HG03097 (cell line): ENCODE data around the gene ENSA.
"Not testable (repeated sequence)": the region's sequence is repeated elsewhere in the genome, so short reads cannot be mapped to it uniquely, and the experiment has no call there.

Experiments used
- ATAC-seq: cut with Tn5 transposase; IDR thresholded peaks from one replicate; pipeline ENCODE4 v1.9.1; 2021; ENCODE audit not compliant: unreplicated experiment, low FRiP score

Gene ENSA, protein sequence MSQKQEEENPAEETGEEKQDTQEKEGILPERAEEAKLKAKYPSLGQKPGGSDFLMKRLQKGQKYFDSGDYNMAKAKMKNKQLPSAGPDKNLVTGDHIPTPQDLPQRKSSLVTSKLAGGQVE

DNA sequence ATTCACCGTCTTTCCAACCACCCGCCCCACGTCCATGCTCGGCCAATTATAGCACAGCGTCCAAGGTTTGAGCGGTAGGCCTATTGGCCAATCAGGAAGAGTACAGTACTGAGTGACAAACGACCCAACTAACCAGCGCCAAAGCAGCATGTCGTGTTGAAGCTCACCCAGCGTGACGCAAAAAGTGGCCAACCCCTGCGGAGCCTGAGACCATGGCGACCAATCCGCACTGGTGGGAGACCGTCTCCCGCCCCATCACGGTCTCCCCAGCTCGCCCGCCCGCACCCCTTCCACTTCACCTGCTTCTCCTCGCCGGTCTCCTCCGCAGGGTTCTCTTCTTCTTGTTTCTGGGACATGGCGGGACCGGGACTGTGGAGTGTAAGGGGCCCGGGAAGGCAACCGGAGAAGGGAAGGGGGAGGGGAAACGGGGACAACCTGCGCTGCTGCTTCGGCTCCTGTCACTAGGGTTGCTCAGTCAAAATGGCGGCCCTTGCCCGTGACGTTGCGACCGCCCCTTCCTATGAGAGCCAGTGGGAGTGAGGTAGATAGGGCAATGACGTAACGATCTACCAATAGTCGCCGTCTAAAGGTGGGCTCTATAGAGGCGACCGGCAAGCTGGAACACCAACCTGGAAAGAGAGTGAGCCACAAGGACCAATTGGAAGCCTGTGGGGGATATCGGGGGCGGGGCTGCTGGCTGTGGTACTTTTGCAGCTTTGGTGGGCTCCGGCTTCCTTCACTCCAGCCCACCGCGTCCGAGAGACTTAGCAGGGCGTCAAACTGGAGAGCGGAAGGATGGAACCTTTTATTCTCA is at the start of gene ENSA:
TSS of gene ENSA (minus strand) at position 498 of the 814 bp plus-strand sequence. CDS start at position 356, 142 bp downstream.
- peak; percentile 88 for ATAC-seq

DNA sequence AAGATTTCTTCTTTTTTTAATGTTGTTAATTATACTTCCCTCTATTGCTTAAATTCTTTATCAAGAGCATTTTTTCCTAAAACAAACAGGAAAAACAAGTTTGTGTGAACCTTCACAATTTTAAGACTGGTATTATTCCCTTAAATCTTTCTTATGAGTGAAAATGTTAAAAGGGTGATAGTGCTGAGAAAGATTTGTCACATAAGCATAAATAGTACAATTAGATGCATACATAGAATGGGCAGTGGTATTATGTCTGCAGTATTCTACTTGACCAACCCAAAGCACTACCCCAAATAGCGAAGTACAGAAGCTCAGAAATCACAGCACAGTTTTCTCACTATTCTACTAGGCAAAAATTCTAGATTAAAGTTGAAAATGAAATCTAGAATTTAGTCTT is 49.6 kb upstream of the ENSA start:
- ATAC-seq, result no peak

DNA sequence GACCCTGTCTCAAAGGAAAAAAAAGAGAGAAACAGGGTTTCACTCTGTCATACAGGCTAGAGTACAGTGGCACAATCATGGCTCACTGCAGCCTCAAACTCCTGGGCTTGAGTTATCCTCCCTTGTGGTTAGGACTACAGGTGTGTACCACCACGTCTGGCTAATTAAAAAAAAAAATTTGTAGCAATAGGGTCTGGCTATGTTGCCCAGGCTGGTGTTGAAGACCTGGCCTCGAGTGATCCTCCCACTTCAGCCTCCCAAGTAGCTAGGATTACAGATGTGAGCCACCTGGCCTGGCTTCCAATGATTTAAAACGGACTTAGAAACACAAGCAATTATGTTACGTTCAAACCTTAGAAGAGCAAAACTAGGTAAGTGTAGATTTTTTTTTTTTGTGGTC is 45.5 kb upstream of the ENSA start:
- ATAC-seq, result no peak

- no peak for ATAC-seq
These were observed 33.9 kb upstream of the ENSA start for GRCh38 chr1:150663321-150663720.

DNA sequence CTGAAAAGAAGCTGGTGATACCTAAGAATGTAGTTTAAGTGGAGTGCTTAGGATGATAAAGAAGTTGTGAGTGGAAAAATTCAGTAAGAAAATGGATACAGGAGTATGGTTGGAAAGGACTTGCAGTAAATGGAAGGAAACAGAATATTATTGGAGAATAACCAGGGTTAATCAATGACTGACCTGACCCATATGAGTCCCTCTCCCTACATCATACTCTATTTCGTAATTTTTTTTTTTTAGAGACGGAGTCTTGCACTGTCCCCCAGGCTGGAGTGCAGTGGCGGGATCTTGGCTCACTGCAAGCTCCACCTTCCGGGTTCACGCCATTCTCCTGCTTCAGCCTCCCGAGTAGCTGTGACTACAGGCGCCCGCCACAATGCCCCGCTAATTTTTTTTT is 33.4 kb upstream of the ENSA start:
- no peak for ATAC-seq

- ATAC-seq, result no peak
These were observed 31.7 kb upstream of the ENSA start for GRCh38 chr1:150661156-150661555.

- ATAC-seq, result no peak
These were observed 31.2 kb upstream of the ENSA start for GRCh38 chr1:150660584-150660983.

DNA sequence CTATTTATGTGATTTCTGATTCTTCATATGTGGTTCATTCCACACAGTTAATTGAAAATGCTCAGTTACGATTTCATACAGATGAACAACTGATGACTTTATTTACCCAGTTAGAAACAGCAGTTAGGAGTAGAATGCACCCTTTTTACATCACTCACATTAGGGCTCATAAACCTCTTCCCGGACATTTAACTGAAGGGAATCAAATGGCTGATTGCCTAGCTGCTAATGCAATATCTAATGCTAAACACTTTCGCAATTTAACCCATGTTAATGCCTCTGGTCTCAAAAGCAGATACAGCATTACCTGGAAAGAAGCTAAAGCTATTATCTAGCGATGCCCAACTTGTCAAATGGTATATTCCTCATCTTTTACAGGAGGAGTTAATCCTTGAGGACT is 27.7 kb upstream of the ENSA start:
- ATAC-seq, result not testable (repeated sequence)

GRCh38 chr1:150654635-150655034 is 25.2 kb upstream of the ENSA start:
- not testable (repeated sequence) for ATAC-seq

- no peak for ATAC-seq
These were observed 20.8 kb upstream of the ENSA start for GRCh38 chr1:150650193-150650592.

GRCh38 chr1:150649441-150650075 is 20.1 kb upstream of the ENSA start:
- ATAC-seq, result no peak

GRCh38 chr1:150642296-150642695 is 12.9 kb upstream of the ENSA start:
- no peak for ATAC-seq

DNA sequence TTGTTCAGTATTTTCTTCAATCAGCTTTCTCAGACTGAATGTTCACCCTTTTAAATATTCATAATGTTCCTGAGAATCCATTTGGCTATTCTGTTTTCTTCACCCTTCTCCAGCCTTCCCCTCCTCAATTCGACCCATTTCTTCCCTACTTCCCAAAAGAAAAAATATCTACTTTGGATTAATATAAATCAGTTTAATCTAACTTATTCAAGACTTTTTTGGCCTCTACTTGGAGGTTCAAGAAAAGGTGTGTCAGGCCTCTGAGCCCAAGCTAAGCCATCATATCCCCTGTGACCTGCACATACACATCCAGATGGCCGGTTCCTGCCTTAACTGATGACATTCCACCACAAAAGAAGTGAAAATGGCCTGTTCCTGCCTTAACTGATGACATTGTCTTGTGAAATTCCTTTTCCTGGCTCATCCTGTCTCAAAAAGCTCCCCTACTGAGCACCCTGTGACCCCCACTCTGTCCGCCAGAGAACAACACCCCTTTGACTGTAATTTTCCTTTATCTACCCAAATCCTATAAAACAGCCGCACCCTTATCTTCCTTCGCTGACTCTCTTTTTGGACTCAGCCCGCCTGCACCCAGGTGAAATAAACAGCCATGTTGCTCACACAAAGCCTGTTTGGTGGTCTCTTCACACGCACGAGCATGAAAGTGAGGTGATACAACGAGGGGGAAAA is 11.9 kb upstream of the ENSA start:
- not testable (repeated sequence) for ATAC-seq

DNA sequence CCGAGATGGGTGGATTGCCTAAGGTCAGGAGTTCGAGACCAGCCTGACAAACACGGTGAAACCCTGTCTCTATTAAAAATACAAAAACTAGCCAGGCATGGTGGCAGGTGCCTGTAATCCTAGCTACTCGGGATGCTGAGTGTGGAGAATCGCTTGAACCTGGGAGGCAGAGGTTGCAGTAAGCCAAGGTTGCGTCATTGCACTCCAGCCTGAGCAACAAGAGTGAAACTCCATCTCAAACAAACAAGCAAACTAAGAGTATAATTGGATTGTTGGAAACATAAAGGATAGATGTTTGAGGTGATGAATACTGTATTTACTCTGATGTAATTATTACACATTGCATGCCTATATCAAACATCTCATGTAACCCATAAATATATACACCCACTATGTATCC is 9.0 kb upstream of the ENSA start:
- not testable (repeated sequence) for ATAC-seq

DNA sequence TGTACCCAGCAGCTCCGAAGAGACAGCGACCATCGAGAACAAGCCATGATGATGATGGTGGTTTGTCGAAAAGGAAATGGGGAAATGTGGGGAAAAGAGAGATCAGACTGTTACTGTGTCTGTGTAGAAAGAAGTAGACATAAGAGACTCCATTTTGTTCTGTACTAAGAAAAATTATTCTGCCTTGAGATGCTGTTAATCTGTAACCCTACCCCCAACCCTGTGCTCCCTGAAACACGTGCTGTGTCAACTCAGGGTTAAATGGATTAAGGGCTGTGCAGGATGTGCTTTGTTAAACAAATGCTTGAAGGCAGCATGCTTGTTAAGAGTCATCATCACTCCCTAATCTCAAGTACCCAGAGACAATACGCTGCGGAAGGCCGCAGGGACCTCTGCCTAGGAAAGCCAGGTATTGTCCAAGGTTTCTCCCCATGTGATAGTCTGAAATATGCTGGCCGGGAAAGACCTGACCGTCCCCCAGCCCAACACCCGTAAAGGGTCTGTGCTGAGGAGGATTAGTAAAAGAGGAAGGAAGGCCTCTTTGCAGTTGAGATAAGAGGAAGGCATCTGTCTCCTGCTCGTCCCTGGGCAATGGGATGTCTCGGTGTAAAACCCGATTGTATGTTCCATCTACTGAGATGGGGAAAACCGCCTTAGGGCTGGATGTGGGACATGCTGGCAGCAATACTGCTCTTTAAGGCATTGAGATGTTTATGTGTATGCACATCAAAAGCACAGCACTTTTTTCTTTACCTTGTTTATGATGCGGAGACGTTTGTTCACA is 5.6 kb upstream of the ENSA start:
- ATAC-seq, result not testable (repeated sequence)

- ATAC-seq, result no peak
These were observed 672 bp downstream of the ENSA start for GRCh38 chr1:150628766-150629114.

GRCh38 chr1:150627826-150628410 is 1.5 kb downstream of the ENSA start:
- ATAC-seq, result no peak

DNA sequence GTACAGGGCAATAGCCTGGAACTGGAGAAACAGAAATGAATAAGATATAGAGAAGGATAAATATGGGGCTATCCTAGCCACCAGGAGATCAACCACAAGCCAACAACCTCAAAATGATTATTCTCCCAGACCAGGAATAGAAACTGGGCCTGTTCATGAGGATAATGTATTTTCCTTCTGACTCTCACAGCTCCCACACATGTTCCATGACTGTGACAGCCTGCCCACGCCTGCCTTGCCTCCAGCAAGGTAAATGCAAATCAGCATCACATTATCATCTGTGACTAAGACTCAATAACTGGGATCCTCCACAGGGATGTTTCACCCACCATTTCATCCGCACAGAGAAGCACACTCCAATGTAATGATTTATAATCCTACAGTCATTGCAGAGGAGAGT is 3.3 kb downstream of the ENSA start:
- ATAC-seq, result no peak

DNA sequence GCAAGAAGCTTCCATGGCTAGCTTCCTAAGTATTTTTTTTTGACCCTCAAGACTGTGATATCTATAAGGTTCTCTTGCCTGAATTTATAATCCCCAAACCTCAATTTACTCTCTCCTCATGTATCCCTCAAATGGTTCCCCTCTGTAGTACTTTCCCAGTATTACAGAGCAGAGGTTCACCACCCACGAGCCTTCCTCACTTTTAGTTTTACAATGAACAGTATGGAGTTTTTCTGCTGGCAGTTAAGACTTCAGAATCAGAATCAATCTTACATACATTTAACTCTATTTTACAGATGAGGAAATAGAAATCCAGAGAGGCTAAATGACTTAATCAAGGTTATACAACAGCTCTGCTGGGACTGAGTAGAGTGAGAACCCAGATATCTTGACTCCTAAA is 4.9 kb downstream of the ENSA start:
- ATAC-seq, result not testable (repeated sequence)

GRCh38 chr1:150624134-150624533 is 5.3 kb downstream of the ENSA start:
- not testable (repeated sequence) for ATAC-seq
